Activated naive CD4-positive, alpha-beta T cell treated with anti-CD3 and anti-CD28 coated beads, Interleukin-2, amount 50 U/mL, for 24 hours (primary cell): ENCODE data around the gene OR10P1.
"Not testable (repeated sequence)": the region's sequence is repeated elsewhere in the genome, so short reads cannot be mapped to it uniquely, and the experiment has no call there.

Source experiments
- H3K27ac Mint-ChIP-seq: one replicate; pipeline ENCODE4 v1.8.0; 2021; ENCODE audit warnings: mild to moderate bottlenecking, mixed read lengths
- H3K27me3 Mint-ChIP-seq: one replicate; pipeline ENCODE4 v1.8.0; 2021; ENCODE audit warnings: mixed read lengths
- H3K36me3 Mint-ChIP-seq: one replicate; pipeline ENCODE4 v1.8.0; 2021; ENCODE audit warnings: mixed read lengths
- H3K4me1 Mint-ChIP-seq: one replicate; pipeline ENCODE4 v1.8.0; 2021; ENCODE audit warnings: mixed read lengths
- H3K4me3 Mint-ChIP-seq: one replicate; pipeline ENCODE4 v1.8.0; 2021; ENCODE audit warnings: mild to moderate bottlenecking, mixed read lengths
- H3K9me3 Mint-ChIP-seq: one replicate; pipeline ENCODE4 v1.8.0; 2021; ENCODE audit warnings: mixed read lengths

Gene OR10P1

GRCh38 chr12:55636853-55637252 is at the start of gene OR10P1:
TSS of gene OR10P1 (plus strand) at chr12:55636892. CDS start at chr12:55636892, 0 bp downstream.
- Mint-ChIP-seq H3K27me3 (peaks cover 8% of the 10 kb centered on the region), H3K27ac (no peak within 1 kb of the TSS), H3K36me3 (no peaks in the 10 kb centered on the region), H3K4me3 (peak within 1 kb of the TSS; percentile 28), H3K4me1 (peaks cover 8% of the 10 kb centered on the region), H3K9me3 (no peaks in the 10 kb centered on the region)

GRCh38 chr12:55590152-55590551 is 46.5 kb upstream of the OR10P1 start:
- Mint-ChIP-seq H3K27me3 (peaks cover 30% of the 10 kb centered on the region), H3K9me3 (peaks cover 13% of the 10 kb centered on the region)
- not testable (repeated sequence) for H3K4me3 Mint-ChIP-seq, H3K27ac Mint-ChIP-seq, H3K4me1 Mint-ChIP-seq, H3K36me3 Mint-ChIP-seq

GRCh38 chr12:55607821-55608594 is 28.7 kb upstream of the OR10P1 start:
- H3K27me3 Mint-ChIP-seq, result peaks cover 17% of the 10 kb centered on the region
- H3K4me3 Mint-ChIP-seq, result no peak overlapping the region
- no peaks in the 10 kb centered on the region for H3K9me3 Mint-ChIP-seq
- H3K27ac Mint-ChIP-seq, result no peak overlapping the region
- no peaks in the 10 kb centered on the region for H3K4me1 Mint-ChIP-seq
- H3K36me3 Mint-ChIP-seq, result no peaks in the 10 kb centered on the region

GRCh38 chr12:55610598-55610997 is 26.1 kb upstream of the OR10P1 start:
- Mint-ChIP-seq H3K27me3 (peaks cover 17% of the 10 kb centered on the region), H3K36me3 (no peaks in the 10 kb centered on the region), H3K9me3 (peaks cover 7% of the 10 kb centered on the region), H3K4me1 (no peaks in the 10 kb centered on the region), H3K27ac (no peak overlapping the region), H3K4me3 (no peak overlapping the region)

- no peaks in the 10 kb centered on the region for H3K4me1 Mint-ChIP-seq
Observed at GRCh38 chr12:55612646-55613045, 24.0 kb upstream of the OR10P1 start.

GRCh38 chr12:55614764-55615163 is 21.9 kb upstream of the OR10P1 start:
- Mint-ChIP-seq H3K4me1 (peaks cover 2% of the 10 kb centered on the region), H3K27me3 (peaks cover 27% of the 10 kb centered on the region), H3K27ac (no peak overlapping the region), H3K36me3 (peaks cover 2% of the 10 kb centered on the region), H3K4me3 (no peak overlapping the region), H3K9me3 (peaks cover 7% of the 10 kb centered on the region)

More at GRCh38 chr12:55612646-55613045, 24.0 kb upstream of the OR10P1 start:
- H3K27ac Mint-ChIP-seq, result no peak overlapping the region
- H3K9me3 Mint-ChIP-seq, result peaks cover 7% of the 10 kb centered on the region
- H3K4me3 Mint-ChIP-seq, result no peak overlapping the region
- peaks cover 2% of the 10 kb centered on the region for H3K36me3 Mint-ChIP-seq
- H3K27me3 Mint-ChIP-seq, result peaks cover 25% of the 10 kb centered on the region

GRCh38 chr12:55619354-55620138 is 17.1 kb upstream of the OR10P1 start:
- Mint-ChIP-seq H3K4me3 (no peak overlapping the region), H3K27me3 (peaks cover 15% of the 10 kb centered on the region), H3K9me3 (peaks cover 6% of the 10 kb centered on the region), H3K4me1 (peaks cover 12% of the 10 kb centered on the region), H3K27ac (peak overlapping the region; percentile 33), H3K36me3 (peaks cover 2% of the 10 kb centered on the region)

GRCh38 chr12:55624056-55624455 is 12.6 kb upstream of the OR10P1 start:
- peaks cover 3% of the 10 kb centered on the region for H3K27me3 Mint-ChIP-seq
- no peaks in the 10 kb centered on the region for H3K36me3 Mint-ChIP-seq
- no peaks in the 10 kb centered on the region for H3K9me3 Mint-ChIP-seq
- H3K4me3 Mint-ChIP-seq, result no peak overlapping the region
- peaks cover 18% of the 10 kb centered on the region for H3K4me1 Mint-ChIP-seq
- no peak overlapping the region for H3K27ac Mint-ChIP-seq

GRCh38 chr12:55626154-55626553 is 10.5 kb upstream of the OR10P1 start:
- H3K4me3 Mint-ChIP-seq, result no peak overlapping the region
- no peaks in the 10 kb centered on the region for H3K27me3 Mint-ChIP-seq
- H3K4me1 Mint-ChIP-seq, result peaks cover 19% of the 10 kb centered on the region
- H3K9me3 Mint-ChIP-seq, result no peaks in the 10 kb centered on the region
- H3K36me3 Mint-ChIP-seq, result no peaks in the 10 kb centered on the region
- H3K27ac Mint-ChIP-seq, result no peak overlapping the region

GRCh38 chr12:55629058-55629841 is 7.4 kb upstream of the OR10P1 start:
- no peaks in the 10 kb centered on the region for H3K36me3 Mint-ChIP-seq

GRCh38 chr12:55631056-55631455 is 5.6 kb upstream of the OR10P1 start:
- H3K27ac Mint-ChIP-seq, result no peak overlapping the region
- no peaks in the 10 kb centered on the region for H3K36me3 Mint-ChIP-seq
- H3K4me3 Mint-ChIP-seq, result no peak overlapping the region
- H3K27me3 Mint-ChIP-seq, result peaks cover 4% of the 10 kb centered on the region
- no peaks in the 10 kb centered on the region for H3K9me3 Mint-ChIP-seq
- peaks cover 8% of the 10 kb centered on the region for H3K4me1 Mint-ChIP-seq

More at GRCh38 chr12:55629058-55629841, 7.4 kb upstream of the OR10P1 start:
- Mint-ChIP-seq H3K27me3 (peaks cover 4% of the 10 kb centered on the region), H3K27ac (peak overlapping the region; percentile 56), H3K4me1 (peaks cover 14% of the 10 kb centered on the region), H3K4me3 (no peak overlapping the region), H3K9me3 (no peaks in the 10 kb centered on the region)

- H3K27me3 Mint-ChIP-seq, result peaks cover 5% of the 10 kb centered on the region
Observed at GRCh38 chr12:55631733-55632132, 5.0 kb upstream of the OR10P1 start.

GRCh38 chr12:55633151-55633550 is 3.5 kb upstream of the OR10P1 start:
- no peaks in the 10 kb centered on the region for H3K36me3 Mint-ChIP-seq
- H3K27me3 Mint-ChIP-seq, result peaks cover 8% of the 10 kb centered on the region

More at GRCh38 chr12:55631733-55632132, 5.0 kb upstream of the OR10P1 start:
- no peaks in the 10 kb centered on the region for H3K36me3 Mint-ChIP-seq
- H3K27ac Mint-ChIP-seq, result no peak overlapping the region
- H3K9me3 Mint-ChIP-seq, result no peaks in the 10 kb centered on the region
- H3K4me1 Mint-ChIP-seq, result peaks cover 8% of the 10 kb centered on the region
- H3K4me3 Mint-ChIP-seq, result no peak overlapping the region

GRCh38 chr12:55636116-55636655 is 506 bp upstream of the OR10P1 start:
- H3K27me3 Mint-ChIP-seq, result peaks cover 8% of the 10 kb centered on the region
- no peaks in the 10 kb centered on the region for H3K36me3 Mint-ChIP-seq
- H3K4me3 Mint-ChIP-seq, result no peak overlapping the region
- H3K9me3 Mint-ChIP-seq, result no peaks in the 10 kb centered on the region
- peaks cover 8% of the 10 kb centered on the region for H3K4me1 Mint-ChIP-seq
- no peak overlapping the region for H3K27ac Mint-ChIP-seq

More at GRCh38 chr12:55633151-55633550, 3.5 kb upstream of the OR10P1 start:
- H3K27ac Mint-ChIP-seq, result no peak overlapping the region
- peaks cover 16% of the 10 kb centered on the region for H3K4me1 Mint-ChIP-seq
- no peak overlapping the region for H3K4me3 Mint-ChIP-seq
- H3K9me3 Mint-ChIP-seq, result no peaks in the 10 kb centered on the region

- Mint-ChIP-seq H3K27ac (no peak overlapping the region), H3K9me3 (no peaks in the 10 kb centered on the region), H3K4me3 (peak overlapping the region; percentile 28), H3K36me3 (no peaks in the 10 kb centered on the region), H3K4me1 (peaks cover 15% of the 10 kb centered on the region), H3K27me3 (peaks cover 8% of the 10 kb centered on the region)
Observed at GRCh38 chr12:55637467-55637866, 775 bp downstream of the OR10P1 start.
